H1 (cell line): ENCODE results near the gene MYO15B. TPM values are rescaled to one million over a fixed set of nuclear protein-coding genes. Genes with fewer than 3 reads are reported as not detected.

ENCODE experiments used
- GTF2F1 ChIP-seq: IDR thresholded peaks from 2 replicates; pipeline ENCODE4 v1.6.1; 2012; ENCODE audit warnings: low read depth, low read length, improper control_type of control experiment, borderline replicate concordance
- polyA plus RNA-seq, 7 experiments: library from polyadenylated mRNA; depleted of rRNA in 3 of 7; stranded (reverse) in 5 of 7; unstranded in 2 of 7; fragments of >200 nt in 5 of 7; fragments of 200-250 nt in 2 of 7; gene quantifications; 1 replicate in 5 of 7; 2 replicates in 1 of 7; 4 replicates in 1 of 7; pipeline versions ENCODE4 v1.2.1 to v1.2.3, GENCODE V29; 2011 to 2013; ENCODE audit warnings: missing spikeins in 2 of 7, mixed read lengths in 2 of 7
- total RNA-seq: library from RNA; stranded (reverse); fragmentation: NEBNext Ultra II Directional; extraction: Animal tissue kit (Norgen Biotek cat#: 25700); gene quantifications from 2 replicates; pipeline ENCODE4 v1.2.1, GENCODE V29; 2021

Gene MYO15B
- total and polyA plus RNA-seq, 2 of the 8 experiments (the other 6 are each of a cell fraction or from before 2014, with no cell fraction given), result 7.1 to 11.2 TPM

- TF ChIP-seq GTF2F1, result no peak
- TF ChIP-seq, all 59 proteins: peak for 6
Measured at GRCh38 chr17:75632863-75633485, 45.4 kb downstream of the MYO15B start, which contains the start of gene SMIM5 (continued).
